Stomach (tissue), 4 donors: ENCODE data around the gene NKAIN2.
"Not testable (repeated sequence)": the region's sequence is repeated elsewhere in the genome, so short reads cannot be mapped to it uniquely, and the experiment has no call there.

Experiments used
- EP300 ChIP-seq: sonication (generic); formaldehyde crosslinking; IDR thresholded peaks from one replicate; pipeline ENCODE4 v1.6.1; 2017; ENCODE audit warnings: antibody characterized with exemption
- POLR2A ChIP-seq, 4 donors: fragments of 450-650 bp; IDR thresholded peaks; one replicate each; pipeline ENCODE4 v1.6.1; 2016; ENCODE audit warnings: antibody characterized with exemption in 4 of 4, control low read depth in 2 of 4, mild to moderate bottlenecking in 1 of 4, moderate library complexity in 1 of 4
- POLR2AphosphoS5 ChIP-seq, 3 donors: sonication (generic); formaldehyde crosslinking; IDR thresholded peaks; one replicate each; pipeline ENCODE4 v1.6.1; 2016; ENCODE audit warnings: antibody characterized with exemption in 3 of 3
- TF ChIP-seq, protein P1 (sequence below), 7 experiments: fragments of 450-650 bp in 4 of 7; fragments of 200-600 bp in 3 of 7; sonication (generic) in 3 of 7; IDR thresholded peaks; one replicate each; pipeline ENCODE4 v1.5.1; 2016 to 2019; ENCODE audit warnings: antibody characterized with exemption in 7 of 7, control low read depth in 2 of 7, mild to moderate bottlenecking in 1 of 7

DNA sequence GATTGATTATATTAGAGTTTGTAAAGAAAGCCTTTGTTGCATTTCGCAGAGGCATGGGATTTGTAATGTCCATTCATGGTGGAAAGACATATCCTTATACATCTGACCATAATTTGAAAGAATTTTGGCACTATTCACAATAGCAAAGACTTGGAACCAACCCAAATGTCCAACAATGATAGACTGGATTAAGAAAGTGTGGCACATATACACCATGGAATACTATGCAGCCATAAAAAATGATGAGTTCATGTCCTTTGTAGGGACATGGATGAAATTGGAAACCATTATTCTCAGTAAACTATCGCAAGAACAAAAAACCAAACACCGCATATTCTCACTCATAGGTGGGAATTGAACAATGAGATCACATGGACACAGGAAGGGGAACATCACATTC is 119.7 kb downstream of the NKAIN2 start:
- TF ChIP-seq POLR2A (IDR thresholded peaks at IDR 0.05); POLR2AphosphoS5 (IDR thresholded peaks at IDR 0.05); EP300: not testable (repeated sequence)
- TF ChIP-seq, protein P1, sequence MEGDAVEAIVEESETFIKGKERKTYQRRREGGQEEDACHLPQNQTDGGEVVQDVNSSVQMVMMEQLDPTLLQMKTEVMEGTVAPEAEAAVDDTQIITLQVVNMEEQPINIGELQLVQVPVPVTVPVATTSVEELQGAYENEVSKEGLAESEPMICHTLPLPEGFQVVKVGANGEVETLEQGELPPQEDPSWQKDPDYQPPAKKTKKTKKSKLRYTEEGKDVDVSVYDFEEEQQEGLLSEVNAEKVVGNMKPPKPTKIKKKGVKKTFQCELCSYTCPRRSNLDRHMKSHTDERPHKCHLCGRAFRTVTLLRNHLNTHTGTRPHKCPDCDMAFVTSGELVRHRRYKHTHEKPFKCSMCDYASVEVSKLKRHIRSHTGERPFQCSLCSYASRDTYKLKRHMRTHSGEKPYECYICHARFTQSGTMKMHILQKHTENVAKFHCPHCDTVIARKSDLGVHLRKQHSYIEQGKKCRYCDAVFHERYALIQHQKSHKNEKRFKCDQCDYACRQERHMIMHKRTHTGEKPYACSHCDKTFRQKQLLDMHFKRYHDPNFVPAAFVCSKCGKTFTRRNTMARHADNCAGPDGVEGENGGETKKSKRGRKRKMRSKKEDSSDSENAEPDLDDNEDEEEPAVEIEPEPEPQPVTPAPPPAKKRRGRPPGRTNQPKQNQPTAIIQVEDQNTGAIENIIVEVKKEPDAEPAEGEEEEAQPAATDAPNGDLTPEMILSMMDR (IDR thresholded peaks at IDR 0.05) = not testable (repeated sequence)
